Naive B cell (primary cell): ENCODE measurements around the gene TRAF5. TPM values are rescaled to one million over a fixed set of nuclear protein-coding genes. Genes with fewer than 3 reads are reported as not detected.

Experiments used
- ATAC-seq, 2 donors: fragments of 150-1000 bp; cut with Tn5 transposase; 2 replicates each; pipeline ENCODE4 v1.10.0; 2021; ENCODE audit warnings: low read depth in 2 of 2, mild to moderate bottlenecking in 2 of 2, moderate library complexity in 2 of 2
- DNase-seq: peaks from one replicate; pipeline ENCODE4 v3.0.0; 2022
- H3K27ac Mint-ChIP-seq, 6 donors: one replicate each; pipeline ENCODE4 v1.8.0; 2020 to 2022; ENCODE audit warnings: mild to moderate bottlenecking in 6 of 6, mixed read lengths in 6 of 6, moderate library complexity in 5 of 6, inconsistent platforms in 2 of 6
- H3K27me3 Mint-ChIP-seq, 3 donors: one replicate each; pipeline ENCODE4 v1.8.0; 2021 to 2022; ENCODE audit warnings: mixed read lengths in 3 of 3, mild to moderate bottlenecking in 1 of 3
- H3K36me3 Mint-ChIP-seq, 2 donors: one replicate each; pipeline ENCODE4 v1.8.0; 2020 to 2022; ENCODE audit warnings: mixed read lengths in 2 of 2, inconsistent platforms in 1 of 2, mild to moderate bottlenecking in 1 of 2
- H3K4me1 Mint-ChIP-seq, 3 donors: one replicate each; pipeline ENCODE4 v1.8.0; 2020 to 2022; ENCODE audit warnings: mixed read lengths in 3 of 3, inconsistent platforms in 1 of 3, mild to moderate bottlenecking in 1 of 3, moderate library complexity in 1 of 3
- H3K4me3 Mint-ChIP-seq, 8 donors: one replicate each; pipeline ENCODE4 v1.8.0; 2020 to 2022; ENCODE audit warnings: mild to moderate bottlenecking in 8 of 8, mixed read lengths in 8 of 8, moderate library complexity in 8 of 8, inconsistent platforms in 2 of 8
- H3K9me3 Mint-ChIP-seq, 7 donors: one replicate each; pipeline ENCODE4 v1.8.0; 2020 to 2022; ENCODE audit warnings: mixed read lengths in 7 of 7, mild to moderate bottlenecking in 5 of 7, inconsistent platforms in 2 of 7, moderate library complexity in 1 of 7
- polyA plus RNA-seq, 6 donors: library from polyadenylated mRNA; unstranded; fragments of 300-500 nt; fragmentation: Illumina TruSeq; gene quantifications; one replicate each; pipeline ENCODE4 v1.2.3, GENCODE V29; 2021; ENCODE audit warnings: low read depth in 6 of 6

Gene TRAF5
- polyA plus RNA-seq, 6 donors from 2014 or later = 41.1 to 105 (median 80.3) TPM

GRCh38 chr1:211331011-211331709 lies 4.5 kb downstream of the TRAF5 start:
- DNase-seq = no peak
- Mint-ChIP-seq H3K36me3 (peaks cover 0 to 10% of the 10 kb centered on the region in 2 donors), H3K27me3 (no peaks in the 10 kb centered on the region), H3K4me1 (peaks cover 75 to 91% (median 87%) of the 10 kb centered on the region in 3 donors), H3K9me3 (no peaks in the 10 kb centered on the region), H3K4me3 (peak overlapping the region; percentile 70 to 99 (median 95)), H3K27ac (peak overlapping the region; percentile 92 to 99 (median 96))
- no peak for ATAC-seq

DNA sequence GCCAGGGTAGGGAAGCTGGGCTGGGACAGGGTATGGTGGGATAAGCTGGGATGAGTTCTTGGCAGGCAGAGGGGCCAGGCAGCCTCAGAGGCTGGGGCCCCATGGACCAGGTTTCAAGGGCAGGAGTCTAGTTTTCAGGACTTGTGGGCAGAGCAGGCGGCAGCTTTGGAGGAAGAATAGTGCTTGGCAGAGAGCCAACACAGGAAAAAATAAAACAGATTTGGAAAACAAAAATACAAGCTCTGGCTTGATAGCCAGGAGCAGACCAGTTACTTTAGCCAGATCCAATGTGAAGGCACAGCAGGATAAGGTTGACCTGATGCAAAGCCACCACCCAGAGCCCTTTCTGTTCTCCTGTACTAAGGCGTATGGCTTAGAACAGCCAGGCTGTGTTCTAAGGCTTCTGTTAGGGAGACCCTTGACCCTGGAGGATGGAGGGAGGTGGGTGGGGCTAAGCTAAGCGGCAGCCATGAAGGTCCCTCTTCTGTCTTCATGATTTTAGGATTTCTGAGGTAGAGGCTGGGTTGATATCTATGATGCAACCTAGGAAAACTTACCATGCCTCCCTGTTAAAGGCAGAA lies 5.5 kb downstream of the TRAF5 start:
- H3K27me3 Mint-ChIP-seq = no peaks in the 10 kb centered on the region
- H3K27ac Mint-ChIP-seq = peak overlapping the region; percentile 90 to 96 (median 93)
- peaks cover under 1 to 14% of the 10 kb centered on the region in 2 donors for H3K36me3 Mint-ChIP-seq
- no peaks in the 10 kb centered on the region for H3K9me3 Mint-ChIP-seq
- DNase-seq = no peak
- ATAC-seq = no peak
- H3K4me3 Mint-ChIP-seq = peak overlapping the region; percentile 62 to 95 (median 76)
- peaks cover 81 to 98% (median 93%) of the 10 kb centered on the region in 3 donors for H3K4me1 Mint-ChIP-seq

GRCh38 chr1:211332830-211333229 lies 6.2 kb downstream of the TRAF5 start:
- H3K27me3 Mint-ChIP-seq = no peaks in the 10 kb centered on the region
- peaks cover 89 to 100% (median 96%) of the 10 kb centered on the region in 3 donors for H3K4me1 Mint-ChIP-seq

DNA sequence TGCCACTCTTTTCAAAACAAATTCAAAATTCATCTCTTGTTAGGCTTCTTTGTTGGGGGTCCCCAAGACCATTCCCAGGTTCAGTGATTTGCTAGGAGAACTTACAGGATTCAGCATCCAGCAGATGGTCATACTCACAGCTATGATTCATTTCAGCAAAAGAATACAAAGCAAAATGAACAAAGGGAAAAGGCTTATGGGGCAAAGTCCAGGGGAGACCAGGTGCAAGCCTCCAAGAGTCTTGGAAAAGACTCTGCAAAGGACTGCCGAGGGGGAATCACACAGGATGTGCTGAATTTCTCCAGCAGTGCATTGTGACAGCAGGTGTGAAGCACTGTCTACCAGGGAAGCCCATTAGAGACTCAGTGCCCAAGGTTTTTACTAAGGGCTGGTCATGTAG lies 7.3 kb downstream of the TRAF5 start:
- H3K4me1 Mint-ChIP-seq = peaks cover 82 to 100% (median 96%) of the 10 kb centered on the region in 3 donors
- ATAC-seq (no peak), DNase-seq (no peak)
- no peaks in the 10 kb centered on the region for H3K27me3 Mint-ChIP-seq
- H3K27ac Mint-ChIP-seq = peak overlapping the region; percentile 72 to 96 (median 94)
- H3K36me3 Mint-ChIP-seq = peaks cover 6 to 21% of the 10 kb centered on the region in 2 donors
- no peaks in the 10 kb centered on the region for H3K9me3 Mint-ChIP-seq
- H3K4me3 Mint-ChIP-seq = peak overlapping the region; percentile 0 to 95 (median 72)

More at GRCh38 chr1:211332830-211333229, 6.2 kb downstream of the TRAF5 start:
- Mint-ChIP-seq H3K9me3 (no peaks in the 10 kb centered on the region), H3K4me3 (peak overlapping the region; percentile 47 to 95 (median 72)), H3K36me3 (peaks cover 6 to 21% of the 10 kb centered on the region in 2 donors), H3K27ac (peak overlapping the region; percentile 90 to 96 (median 93))
- no peak for DNase-seq
- ATAC-seq = no peak

DNA sequence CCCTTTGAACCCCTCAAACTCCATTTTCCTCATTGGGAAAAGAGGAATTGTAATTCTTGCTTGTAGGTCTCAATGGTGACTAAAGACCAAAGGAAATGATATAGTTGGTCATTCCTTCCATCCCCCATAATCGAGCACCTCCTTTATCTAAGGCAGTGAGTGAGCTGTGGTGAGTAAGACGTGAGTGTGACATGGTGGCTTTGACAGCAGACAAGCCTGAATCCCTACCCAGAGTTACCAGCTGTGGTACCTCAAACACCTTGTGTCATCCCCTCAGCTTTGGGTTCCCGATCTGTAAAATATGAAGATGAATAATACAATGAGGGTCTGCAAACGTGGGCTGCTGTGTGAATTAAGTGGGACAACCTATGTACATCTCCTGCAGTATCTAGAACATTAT lies 8.4 kb downstream of the TRAF5 start:
- Mint-ChIP-seq H3K27me3 (no peaks in the 10 kb centered on the region), H3K4me1 (peaks cover 79 to 100% (median 94%) of the 10 kb centered on the region in 3 donors), H3K9me3 (no peaks in the 10 kb centered on the region), H3K36me3 (peaks cover 6 to 21% of the 10 kb centered on the region in 2 donors), H3K4me3 (peak overlapping the region; percentile 70 to 90 (median 84)), H3K27ac (peak overlapping the region; percentile 92 to 96 (median 93))
- ATAC-seq = no peak
- no peak for DNase-seq

GRCh38 chr1:211335522-211336157 lies 9.0 kb downstream of the TRAF5 start:
- Mint-ChIP-seq H3K4me1 (peaks cover 74 to 100% (median 93%) of the 10 kb centered on the region in 3 donors), H3K4me3 (peak overlapping the region; percentile 70 to 90 (median 84)), H3K36me3 (peaks cover 6 to 15% of the 10 kb centered on the region in 2 donors), H3K27ac (peak overlapping the region; percentile 92 to 96 (median 93)), H3K9me3 (no peaks in the 10 kb centered on the region), H3K27me3 (no peaks in the 10 kb centered on the region)
- DNase-seq (peak; percentile 78), ATAC-seq (peak; percentile 91 to 92)

GRCh38 chr1:211336161-211336560 lies 9.5 kb downstream of the TRAF5 start:
- Mint-ChIP-seq H3K27ac (peak overlapping the region; percentile 92 to 96 (median 93)), H3K9me3 (no peaks in the 10 kb centered on the region), H3K4me3 (peak overlapping the region; percentile 70 to 90 (median 84)), H3K27me3 (no peaks in the 10 kb centered on the region), H3K36me3 (peaks cover 10 to 12% of the 10 kb centered on the region in 2 donors), H3K4me1 (peaks cover 74 to 100% (median 93%) of the 10 kb centered on the region in 3 donors)
- no peak for DNase-seq
- peak; percentile 9 to 10 for ATAC-seq

DNA sequence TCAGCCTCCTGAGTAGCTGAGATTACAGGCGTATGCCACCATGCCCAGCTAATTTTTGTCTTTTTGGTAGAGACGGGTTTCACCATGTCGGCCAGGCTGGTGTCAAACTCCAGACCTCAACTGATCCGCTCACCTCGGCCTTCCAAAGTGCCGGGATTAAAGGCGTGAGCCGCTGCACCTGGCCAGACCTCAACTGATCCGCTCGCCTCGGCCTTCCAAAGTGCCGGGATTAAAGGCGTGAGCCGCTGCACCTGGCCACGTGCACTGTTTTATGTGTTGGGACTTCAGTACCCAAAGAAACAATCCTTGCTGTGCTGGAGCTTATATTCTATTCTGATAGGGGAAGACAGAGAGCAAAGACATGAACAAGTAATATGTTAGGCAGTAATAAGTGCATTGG lies 10.1 kb downstream of the TRAF5 start:
- ATAC-seq (no peak), DNase-seq (no peak)
- Mint-ChIP-seq H3K36me3 (peaks cover 10 to 17% of the 10 kb centered on the region in 2 donors), H3K4me3 (peak overlapping the region; percentile 70 to 90 (median 84)), H3K4me1 (peaks cover 77 to 100% (median 93%) of the 10 kb centered on the region in 3 donors), H3K27ac (peak overlapping the region; percentile 92 to 97 (median 93)), H3K27me3 (no peaks in the 10 kb centered on the region), H3K9me3 (peaks cover 0 to 2% (median 0%) of the 10 kb centered on the region in 7 donors)

GRCh38 chr1:211337430-211338223 lies 11.0 kb downstream of the TRAF5 start:
- peaks cover 0 to 2% (median 0%) of the 10 kb centered on the region in 7 donors for H3K9me3 Mint-ChIP-seq
- no peaks in the 10 kb centered on the region for H3K27me3 Mint-ChIP-seq
- peaks cover 10 to 17% of the 10 kb centered on the region in 2 donors for H3K36me3 Mint-ChIP-seq
- peak overlapping the region; percentile 85 to 97 (median 93) for H3K27ac Mint-ChIP-seq
- H3K4me1 Mint-ChIP-seq = peaks cover 75 to 100% (median 92%) of the 10 kb centered on the region in 3 donors
- DNase-seq (no peak), ATAC-seq (no peak)
- H3K4me3 Mint-ChIP-seq = peak overlapping the region; percentile 70 to 90 (median 84)

GRCh38 chr1:211338224-211338620 lies 11.6 kb downstream of the TRAF5 start:
- peaks cover 0 to 2% (median 0%) of the 10 kb centered on the region in 7 donors for H3K9me3 Mint-ChIP-seq
- H3K27me3 Mint-ChIP-seq = no peaks in the 10 kb centered on the region
- peaks cover 10 to 17% of the 10 kb centered on the region in 2 donors for H3K36me3 Mint-ChIP-seq
- no peak for DNase-seq
- peak overlapping the region; percentile 85 to 97 (median 93) for H3K27ac Mint-ChIP-seq
- ATAC-seq = no peak
- peaks cover 76 to 100% (median 92%) of the 10 kb centered on the region in 3 donors for H3K4me1 Mint-ChIP-seq
- H3K4me3 Mint-ChIP-seq = peak overlapping the region in 6 of 8 donors; percentile 33 to 90 (median 83)

GRCh38 chr1:211339631-211340041 lies 13.0 kb downstream of the TRAF5 start:
- peak; percentile 27 for DNase-seq
- peaks cover 10 to 17% of the 10 kb centered on the region in 2 donors for H3K36me3 Mint-ChIP-seq
- peak; percentile 48 to 60 for ATAC-seq
- H3K4me1 Mint-ChIP-seq = peaks cover 81 to 100% (median 96%) of the 10 kb centered on the region in 3 donors
- H3K9me3 Mint-ChIP-seq = peaks cover 0 to 2% (median 0%) of the 10 kb centered on the region in 7 donors
- H3K4me3 Mint-ChIP-seq = peak overlapping the region; percentile 46 to 90 (median 84)
- H3K27ac Mint-ChIP-seq = peak overlapping the region; percentile 92 to 96 (median 96)
- H3K27me3 Mint-ChIP-seq = no peaks in the 10 kb centered on the region

DNA sequence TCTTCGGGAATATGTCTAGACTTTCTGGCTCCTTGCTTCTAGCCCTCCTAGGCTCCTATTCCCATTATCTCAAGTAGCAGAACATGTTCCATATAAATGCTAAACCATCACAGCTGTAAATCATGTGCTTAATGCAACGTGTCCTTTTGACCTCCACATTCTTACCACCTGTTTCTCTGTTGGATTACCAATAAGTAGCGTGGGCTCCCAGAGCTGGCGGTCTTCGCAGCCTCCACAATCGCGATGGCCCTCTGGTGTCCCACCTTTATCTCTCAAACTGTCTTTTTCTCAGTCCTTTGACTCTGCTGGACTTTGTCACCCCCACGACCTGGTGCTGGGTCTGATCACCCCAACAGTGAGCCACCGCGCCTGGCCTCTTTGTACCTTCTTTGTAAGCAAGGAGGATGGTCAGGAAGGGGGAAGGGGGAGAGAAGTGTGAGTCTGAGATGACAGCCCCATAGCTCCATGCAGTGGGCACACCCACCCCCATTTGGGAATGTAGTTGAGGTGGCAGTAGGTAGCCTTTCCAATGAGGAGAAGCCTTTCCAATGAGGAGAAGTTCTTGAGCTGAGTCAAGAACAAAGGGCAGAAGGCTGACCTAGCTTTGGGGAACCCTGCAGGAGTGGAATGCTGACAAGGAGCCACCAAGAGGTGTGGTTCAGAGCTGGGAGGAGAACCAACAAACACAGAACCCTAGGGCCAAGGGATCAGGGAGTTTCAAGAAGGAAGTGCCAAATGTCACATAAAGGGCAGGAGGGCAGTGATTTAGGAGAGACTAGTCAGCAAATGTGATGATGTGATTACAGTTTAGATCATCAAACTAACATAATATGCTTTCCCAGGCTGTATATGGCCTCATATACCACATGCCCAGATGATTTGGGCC lies 14.2 kb downstream of the TRAF5 start:
- H3K27ac Mint-ChIP-seq = peak overlapping the region in 5 of 6 donors; percentile 84 to 96 (median 92)
- peaks cover 0 to 2% (median 0%) of the 10 kb centered on the region in 7 donors for H3K9me3 Mint-ChIP-seq
- H3K4me1 Mint-ChIP-seq = peaks cover 81 to 98% (median 94%) of the 10 kb centered on the region in 3 donors
- no peak for ATAC-seq
- H3K36me3 Mint-ChIP-seq = peaks cover 10 to 21% of the 10 kb centered on the region in 2 donors
- no peak for DNase-seq
- H3K4me3 Mint-ChIP-seq = peak overlapping the region in 7 of 8 donors; percentile 42 to 86 (median 66)
- H3K27me3 Mint-ChIP-seq = no peaks in the 10 kb centered on the region
